Upper lobe of left lung (tissue), 6 donors: Measurements from ENCODE around the gene NDEL1. TPM values are rescaled to one million over a fixed set of nuclear protein-coding genes. Genes with fewer than 3 reads are reported as not detected.

ENCODE experiments used
- ATAC-seq, 2 donors: fragments of 200-7000 bp; cut with Tn5 transposase; one replicate each; pipeline ENCODE4 v1.9.1; 2022; ENCODE audit warnings: mild to moderate bottlenecking in 2 of 2, moderate library complexity in 2 of 2; ENCODE audit not compliant: low FRiP score in 2 of 2
- DNase-seq, 2 donors: peaks; one replicate each; pipeline ENCODE4 v3.0.0-alpha.2; 2019 to 2020
- H3K27ac ChIP-seq, 4 donors: fragments of 200-600 bp; sonication (generic); one replicate each; pipeline ENCODE4 v1.5.1; 2016 to 2019
- H3K27me3 ChIP-seq, 4 donors: fragments of 200-600 bp; sonication (generic); one replicate each; pipeline ENCODE4 v1.5.1; 2017 to 2019
- H3K36me3 ChIP-seq, 4 donors: fragments of 200-600 bp; sonication (generic); one replicate each; pipeline ENCODE4 v1.5.1; 2016 to 2019
- H3K4me1 ChIP-seq, 4 donors: fragments of 200-600 bp; sonication (generic); one replicate each; pipeline ENCODE4 v1.5.1; 2018 to 2019
- H3K4me3 ChIP-seq, 4 donors: fragments of 200-600 bp; sonication (generic); one replicate each; pipeline ENCODE4 v1.5.1; 2017 to 2019; ENCODE audit warnings: mild to moderate bottlenecking in 2 of 4, moderate library complexity in 1 of 4
- H3K9me3 ChIP-seq, 4 donors: fragments of 200-600 bp; sonication (generic); one replicate each; pipeline ENCODE4 v1.5.1; 2018 to 2019
- CTCF ChIP-seq, 6 experiments: fragments of 450-650 bp in 4 of 6; fragments of 200-600 bp in 2 of 6; sonication (generic) in 2 of 6; IDR thresholded peaks; one replicate each; pipeline ENCODE4 v1.5.1; 2016 to 2019; ENCODE audit warnings: antibody characterized with exemption in 6 of 6
- EP300 ChIP-seq, 4 donors: sonication (generic); formaldehyde crosslinking; IDR thresholded peaks; one replicate each; pipeline ENCODE4 v1.5.1; 2017; ENCODE audit warnings: antibody characterized with exemption in 4 of 4, control low read depth in 2 of 4
- POLR2A ChIP-seq, 4 donors: fragments of 450-650 bp; IDR thresholded peaks; one replicate each; pipeline ENCODE4 v1.5.1; 2016 to 2017; ENCODE audit warnings: antibody characterized with exemption in 4 of 4, mild to moderate bottlenecking in 2 of 4
- POLR2AphosphoS5 ChIP-seq, 2 donors: sonication (generic); formaldehyde crosslinking; IDR thresholded peaks; one replicate each; pipeline ENCODE4 v1.5.1; 2017; ENCODE audit warnings: antibody characterized with exemption in 2 of 2
- WGBS, 2 donors: methylation state at CpG; one replicate each; pipeline ENCODE4 v1.1.5; 2017 to 2018; 5-methylcytosine and 5-hydroxymethylcytosine counted together
- small RNA-seq, 4 donors: library from RNA; depleted of rRNA; stranded (forward); fragments of <200 nt; gene quantifications; one replicate each; pipeline ENCODE3, GENCODE V24; 2016
- total RNA-seq, 6 donors: library from RNA; depleted of rRNA in 4 of 6; stranded (reverse); fragments of >200 nt in 4 of 6; gene quantifications; one replicate each; pipeline versions ENCODE4 v1.1.0 to v1.2.1, GENCODE V29; 2016 to 2021
- donor health status: DM: no; HTN: no; CAD: no; lungs with moderate emphysema.
- donor health status: DM: no; HTN: yes; CAD: no; lungs with severe emphysema.

Gene NDEL1
- total RNA-seq, 6 donors from 2014 or later = 62.3 to 138 (median 85.4) TPM

GRCh38 chr17:8514801-8515200 is 79.1 kb downstream of the NDEL1 start:
- Histone ChIP-seq H3K4me3 (no peak overlapping the region), H3K27me3 (no peaks in the 10 kb centered on the region), H3K9me3 (no peaks in the 10 kb centered on the region), H3K36me3 (peaks cover 0 to 44% (median 13%) of the 10 kb centered on the region in 4 donors), H3K27ac (no peak overlapping the region), H3K4me1 (no peaks in the 10 kb centered on the region)
- TF ChIP-seq CTCF (IDR thresholded peaks at IDR 0.05) = no peak
- TF ChIP-seq POLR2AphosphoS5 (IDR thresholded peaks at IDR 0.05) = no peak
- TF ChIP-seq EP300 (IDR thresholded peaks at IDR 0.05) = no peak
- TF ChIP-seq POLR2A (IDR thresholded peaks at IDR 0.05) = no peak
- ATAC-seq (no peak), DNase-seq (no peak)
- 93 to 95% methylated on average over 8 to 11 of the region's 11 CpGs for WGBS, 2 donors

Small RNA genes lying within 50 kb of the gene (small RNA-seq; reads per million reads assigned to genes)
- 0 reads per million in 4 donors for gene RNU7-43P

Other genes with a start within 250 kb of the NDEL1 start
- 10 to 100 TPM in 4 of 6 donors, 1 to 10 TPM in 2; 7.3 to 12.5 (median 11.1) TPM for gene BORCS6, start 245.7 kb upstream of the NDEL1 start, total RNA-seq
- gene AURKB, start 225.3 kb upstream of the NDEL1 start, total RNA-seq = 1 to 10 TPM in 5 of 6 donors, not detected in 1; 1.8 to 8.1 (median 5.3) TPM
- 100 to 1,000 TPM in 1 of 6 donors, 10 to 100 TPM in 5; 19.6 to 123 (median 42.4) TPM for gene CTC1, start 187.8 kb upstream of the NDEL1 start, total RNA-seq
- 10 to 100 TPM; 11.9 to 60.8 (median 29.5) TPM for gene PFAS, start 186.6 kb upstream of the NDEL1 start, total RNA-seq
- 10 to 100 TPM; 19.9 to 32.4 (median 26.6) TPM for gene RANGRF, start 147.2 kb upstream of the NDEL1 start, total RNA-seq
- gene SLC25A35, start 140.5 kb upstream of the NDEL1 start, total RNA-seq = 10 to 100 TPM in 3 of 6 donors, 1 to 10 TPM in 3; 3.9 to 18.9 (median 9.5) TPM
- gene ARHGEF15, start 125.6 kb upstream of the NDEL1 start, total RNA-seq = 100 to 1,000 TPM in 2 of 6 donors, 10 to 100 TPM in 4; 12.5 to 127 (median 30.4) TPM
- not detected for gene ODF4, start 96.0 kb upstream of the NDEL1 start, total RNA-seq
- 1,000 to 10,000 TPM in 3 of 6 donors, 100 to 1,000 TPM in 3; 736 to 1,938 (median 1,066) TPM for gene RPL26, start 52.7 kb upstream of the NDEL1 start, total RNA-seq
- gene RNF222, start 38.1 kb upstream of the NDEL1 start, total RNA-seq = not detected
- 100 to 1,000 TPM in 3 of 6 donors, 10 to 100 TPM in 3; 73.3 to 246 (median 99.6) TPM for gene MYH10, start 194.8 kb downstream of the NDEL1 start, total RNA-seq